Activated T-helper 2 cell treated with anti-CD3 and anti-CD28 coated beads, Interferon-gamma antibody, Interleukin-2, Interleukin-4, amounts not matched to agents 10 μg/mL and 5 μg/mL and 100 μg/mL, durations not matched to agents 14 hours and 24 hours and 36 hours (primary cell): ENCODE results near the gene CASR. TPM values are rescaled to one million over a fixed set of nuclear protein-coding genes. Genes with fewer than 3 reads are reported as not detected.
A peak's percentile ranks its signal among the peaks of the same experiment; 100 is the strongest.

Experiments used
- DNase-seq: peaks from one replicate; pipeline ENCODE4 v3.0.0; 2021; ENCODE audit warnings: low spot score
- H3K27ac Mint-ChIP-seq: one replicate; pipeline ENCODE4 v1.8.0; 2021; ENCODE audit warnings: mixed read lengths
- H3K27me3 Mint-ChIP-seq: one replicate; pipeline ENCODE4 v1.8.0; 2021; ENCODE audit warnings: low read depth, mixed read lengths
- H3K36me3 Mint-ChIP-seq: one replicate; pipeline ENCODE4 v1.8.0; 2021; ENCODE audit warnings: low read depth, mixed read lengths
- H3K4me1 Mint-ChIP-seq: one replicate; pipeline ENCODE4 v1.8.0; 2021; ENCODE audit warnings: low read depth, mixed read lengths
- H3K4me3 Mint-ChIP-seq: one replicate; pipeline ENCODE4 v1.8.0; 2021; ENCODE audit warnings: low read depth, mild to moderate bottlenecking, moderate library complexity, mixed read lengths
- H3K9me3 Mint-ChIP-seq: one replicate; pipeline ENCODE4 v1.8.0; 2021; ENCODE audit warnings: mixed read lengths
- intact Hi-C: fragments of 100-400 bp; cut with micrococcal nuclease; formaldehyde crosslinking; loops from one replicate; pipeline ENCODE4 v1.15.1; 2023
- total RNA-seq: library from RNA; stranded (reverse); gene quantifications from 2 replicates; pipeline ENCODE4 v1.2.3, GENCODE V29; 2022

Gene CASR
- total RNA-seq, 1 donor from 2014 or later = not detected

GRCh38 chr3:122269045-122269444 is 85.6 kb downstream of the CASR start:
- intact Hi-C loops = no loop called here
- Mint-ChIP-seq H3K4me1 (peaks cover 35% of the 10 kb centered on the region), H3K4me3 (no peak overlapping the region), H3K27ac (no peak overlapping the region), H3K27me3 (peaks cover 14% of the 10 kb centered on the region), H3K36me3 (peaks cover 4% of the 10 kb centered on the region), H3K9me3 (no peaks in the 10 kb centered on the region)
- no peak for DNase-seq

- no peaks in the 10 kb centered on the region for H3K9me3 Mint-ChIP-seq
- no peak overlapping the region for H3K4me3 Mint-ChIP-seq
- no peak for DNase-seq
- H3K36me3 Mint-ChIP-seq = peaks cover 4% of the 10 kb centered on the region
- intact Hi-C loops = no loop called here
- H3K27ac Mint-ChIP-seq = no peak overlapping the region
- H3K4me1 Mint-ChIP-seq = peaks cover 32% of the 10 kb centered on the region
- peaks cover 1% of the 10 kb centered on the region for H3K27me3 Mint-ChIP-seq
Measured at GRCh38 chr3:122271246-122271898, 87.9 kb downstream of the CASR start.

- peaks cover 7% of the 10 kb centered on the region for H3K27me3 Mint-ChIP-seq
- no peaks in the 10 kb centered on the region for H3K9me3 Mint-ChIP-seq
- no peak overlapping the region for H3K4me3 Mint-ChIP-seq
- DNase-seq = no peak
- H3K4me1 Mint-ChIP-seq = peaks cover 32% of the 10 kb centered on the region
- no peak overlapping the region for H3K27ac Mint-ChIP-seq
- intact Hi-C loops = loop anchor here (2.0 kb wide), 1 partner anchor 26 kb away; no protein-coding TSS in a partner anchor
- peaks cover 4% of the 10 kb centered on the region for H3K36me3 Mint-ChIP-seq
Measured at GRCh38 chr3:122272879-122273278, 89.4 kb downstream of the CASR start.

- no peak for DNase-seq
- H3K9me3 Mint-ChIP-seq = no peaks in the 10 kb centered on the region
- peaks cover 7% of the 10 kb centered on the region for H3K27me3 Mint-ChIP-seq
- intact Hi-C loops = loop anchor here (2.0 kb wide), 1 partner anchor 25 kb away; no protein-coding TSS in a partner anchor
- H3K4me3 Mint-ChIP-seq = no peak overlapping the region
- peaks cover 32% of the 10 kb centered on the region for H3K4me1 Mint-ChIP-seq
- no peak overlapping the region for H3K27ac Mint-ChIP-seq
- H3K36me3 Mint-ChIP-seq = peaks cover 4% of the 10 kb centered on the region
Measured at GRCh38 chr3:122273498-122273897, 90.0 kb downstream of the CASR start.

- Mint-ChIP-seq H3K4me1 (no peaks in the 10 kb centered on the region), H3K4me3 (no peak overlapping the region), H3K9me3 (no peaks in the 10 kb centered on the region), H3K27me3 (peaks cover 41% of the 10 kb centered on the region), H3K36me3 (no peaks in the 10 kb centered on the region), H3K27ac (no peak overlapping the region)
- intact Hi-C loops = no loop called here
- no peak for DNase-seq
Measured at GRCh38 chr3:122281891-122282290, 98.4 kb downstream of the CASR start.

GRCh38 chr3:122283796-122284445 is 100.5 kb downstream of the CASR start:
- intact Hi-C loops = no loop called here
- Mint-ChIP-seq H3K4me1 (no peaks in the 10 kb centered on the region), H3K4me3 (no peak overlapping the region), H3K27me3 (peaks cover 36% of the 10 kb centered on the region), H3K27ac (no peak overlapping the region), H3K36me3 (no peaks in the 10 kb centered on the region), H3K9me3 (no peaks in the 10 kb centered on the region)
- no peak for DNase-seq

GRCh38 chr3:122284486-122284885 is 101.0 kb downstream of the CASR start:
- no peaks in the 10 kb centered on the region for H3K4me1 Mint-ChIP-seq
- DNase-seq = no peak
- H3K27ac Mint-ChIP-seq = no peak overlapping the region
- H3K4me3 Mint-ChIP-seq = no peak overlapping the region
- H3K36me3 Mint-ChIP-seq = no peaks in the 10 kb centered on the region
- no peaks in the 10 kb centered on the region for H3K9me3 Mint-ChIP-seq
- H3K27me3 Mint-ChIP-seq = peaks cover 35% of the 10 kb centered on the region
- intact Hi-C loops = no loop called here

- peaks cover 2% of the 10 kb centered on the region for H3K27me3 Mint-ChIP-seq
- no peak overlapping the region for H3K27ac Mint-ChIP-seq
- H3K4me3 Mint-ChIP-seq = no peak overlapping the region
- H3K4me1 Mint-ChIP-seq = peaks cover 21% of the 10 kb centered on the region
- no peaks in the 10 kb centered on the region for H3K36me3 Mint-ChIP-seq
- H3K9me3 Mint-ChIP-seq = no peaks in the 10 kb centered on the region
- intact Hi-C loops = no loop called here
- DNase-seq = no peak
Measured at GRCh38 chr3:122294359-122294758, 110.9 kb downstream of the CASR start.

GRCh38 chr3:122295266-122296062 is 112.0 kb downstream of the CASR start:
- Mint-ChIP-seq H3K27me3 (peaks cover 2% of the 10 kb centered on the region), H3K4me3 (no peak overlapping the region), H3K27ac (no peak overlapping the region), H3K36me3 (no peaks in the 10 kb centered on the region), H3K4me1 (peaks cover 23% of the 10 kb centered on the region), H3K9me3 (peaks cover 6% of the 10 kb centered on the region)
- intact Hi-C loops = no loop called here
- DNase-seq = no peak

GRCh38 chr3:122298239-122298638 is 114.8 kb downstream of the CASR start:
- Mint-ChIP-seq H3K27me3 (peaks cover 2% of the 10 kb centered on the region), H3K4me1 (peaks cover 26% of the 10 kb centered on the region), H3K27ac (no peak overlapping the region), H3K9me3 (peaks cover 8% of the 10 kb centered on the region), H3K4me3 (no peak overlapping the region), H3K36me3 (no peaks in the 10 kb centered on the region)
- intact Hi-C loops = loop anchor here (1.0 to 2.0 kb wide), 4 partner anchors 25 to 752 kb away; no protein-coding TSS in a partner anchor
- no peak for DNase-seq

- peak overlapping the region; percentile 13 for H3K27ac Mint-ChIP-seq
- no peak for DNase-seq
- intact Hi-C loops = loop anchor here (1.0 to 2.0 kb wide), 6 partner anchors 23 to 198 kb away; no protein-coding TSS in a partner anchor
- H3K4me3 Mint-ChIP-seq = no peak overlapping the region
- no peaks in the 10 kb centered on the region for H3K36me3 Mint-ChIP-seq
- H3K4me1 Mint-ChIP-seq = peaks cover 24% of the 10 kb centered on the region
- H3K9me3 Mint-ChIP-seq = peaks cover 8% of the 10 kb centered on the region
- no peaks in the 10 kb centered on the region for H3K27me3 Mint-ChIP-seq
Measured at GRCh38 chr3:122299215-122299614, 115.7 kb downstream of the CASR start.

GRCh38 chr3:122299872-122300460 is 116.5 kb downstream of the CASR start:
- intact Hi-C loops = loop anchor here (1.0 to 2.0 kb wide), 6 partner anchors 22 to 199 kb away; no protein-coding TSS in a partner anchor
- Mint-ChIP-seq H3K27me3 (peaks cover 1% of the 10 kb centered on the region), H3K9me3 (peaks cover 8% of the 10 kb centered on the region), H3K27ac (no peak overlapping the region), H3K36me3 (no peaks in the 10 kb centered on the region), H3K4me3 (no peak overlapping the region), H3K4me1 (peaks cover 24% of the 10 kb centered on the region)
- DNase-seq = no peak
